Heart right ventricle (tissue), 16 donors: Measurements from ENCODE around the gene RAD50. TPM values are rescaled to one million over a fixed set of nuclear protein-coding genes. Genes with fewer than 3 reads are reported as not detected.

Experiments
- ATAC-seq, 8 donors: fragments of 200-7000 bp; cut with Tn5 transposase; one replicate each; pipeline ENCODE4 v1.9.1; 2020; ENCODE audit warnings: mild to moderate bottlenecking in 8 of 8, moderate library complexity in 8 of 8, moderate number of reproducible peaks in 1 of 8
- DNase-seq, 2 donors: peaks; one replicate each; pipeline ENCODE4 v3.0.0-alpha.2; 2020
- H3K27ac ChIP-seq, 10 donors: fragments of 200-600 bp; sonication (generic) in 2 of 10; one replicate each; pipeline versions ENCODE4 v1.5.0 to v1.8.0; 2020 to 2022; ENCODE audit warnings: mild to moderate bottlenecking in 3 of 10
- H3K27me3 ChIP-seq, 7 donors: fragments of 200-600 bp; one replicate each; pipeline ENCODE4 v1.8.0; 2021 to 2022; ENCODE audit warnings: mild to moderate bottlenecking in 2 of 7
- H3K36me3 ChIP-seq, 9 donors: fragments of 200-600 bp; sonication (generic) in 1 of 9; one replicate each; pipeline versions ENCODE4 v1.5.0 to v1.8.0; 2020 to 2022; ENCODE audit warnings: mild to moderate bottlenecking in 2 of 9
- H3K4me1 ChIP-seq, 9 donors: fragments of 200-600 bp; sonication (generic) in 1 of 9; one replicate each; pipeline versions ENCODE4 v1.5.0 to v1.8.0; 2020 to 2022; ENCODE audit warnings: mild to moderate bottlenecking in 4 of 9
- H3K4me3 ChIP-seq, 10 donors: fragments of 200-600 bp; sonication (generic) in 2 of 10; one replicate each; pipeline versions ENCODE4 v1.5.0 to v1.8.0; 2020 to 2022; ENCODE audit warnings: mild to moderate bottlenecking in 7 of 10, moderate library complexity in 2 of 10
- H3K9me3 ChIP-seq, 11 donors: fragments of 200-600 bp in 10 of 11; sonication (generic) in 2 of 11; one replicate each; pipeline versions ENCODE4 v1.5.0 to v1.8.0; 2013 to 2022; ENCODE audit warnings: mild to moderate bottlenecking in 2 of 11, control low read depth in 1 of 11, moderate library complexity in 1 of 11
- CTCF ChIP-seq, 9 donors: fragments of 200-600 bp; sonication (generic) in 2 of 9; IDR thresholded peaks; one replicate each; pipeline versions ENCODE4 v1.5.0 to v1.8.0; 2021 to 2022; ENCODE audit warnings: antibody characterized with exemption in 9 of 9, mild to moderate bottlenecking in 5 of 9, moderate library complexity in 1 of 9
- WGBS, 2 donors: extraction: QIAGEN DNeasy Blood & Tissue Kit; methylation state at CpG; one replicate each; pipeline ENCODE4 v1.1.7; 2013; ENCODE audit warnings: inconsistent platforms in 1 of 2; 5-methylcytosine and 5-hydroxymethylcytosine counted together
- intact Hi-C, 10 donors: fragments of 100-400 bp; cut with DNase I; formaldehyde crosslinking; loops; one replicate each; pipeline versions ENCODE4 v1.11.1 to v1.14.2; 2022
- polyA plus RNA-seq, 2 donors: library from polyadenylated mRNA; stranded (reverse); fragments of 200-250 nt; gene quantifications; one replicate each; pipeline ENCODE4 v1.2.3, GENCODE V29; 2013
- total RNA-seq, 10 donors: library from RNA; stranded (reverse); fragmentation: NEBNext Ultra II Directional in 3 of 10; extraction: Animal tissue kit (Norgen Biotek cat#: 25700) in 3 of 10; gene quantifications; one replicate each; pipeline versions ENCODE4 v1.2.1 to v1.2.4, GENCODE V29; 2021 to 2023
- donor health status: Arrhythmogenic right ventricular cardiomyopathy.
- donor health status: ischemic (EF 13 %, LVEDD 7.1; RV severe dilation, severe dysfunction).
- donor health status: healthy with polysubstance abuse.
- donor health status: DM: no; HTN: yes; CAD: no.
- donor health status: DM: no; HTN: no; CAD: no.
- donor health status: ischemic (EF 25% LVEDD 6.9; RV normal size, moderate dysfunction).
- donor health status: ischemic (EF 25% LVEDD 5.7; RV mildly dilated, moderate dysfunction).
- donor health status: healthy.
- donor health status: DM: yes; HTN: yes; CAD: no.
- donor health status: Ischemic cardiomyopathy.
- donor health status: ischemic (EF 35%, LVEDD 5.7; RV mildly dilated, moderate dysfunction).
- donor health status: nonischemic (EF 11% LVEDD 7.7; RV severe dilation, severe dysfunction).
- donor health status: DM: yes; HTN: yes; CAD: no.
- donor health status: PGD.
- donor health status: ischemic (EF 29% LVEDD 5.4; RV normal size, mild dysfunction).
- donor health status: nonischemic (EF 23%, LVEDD 6.1; RV moderate dilation, normal function).

Gene RAD50
- total and polyA plus RNA-seq, 12 donors: 6.8 to 38.5 (median 31.8) TPM

DNA sequence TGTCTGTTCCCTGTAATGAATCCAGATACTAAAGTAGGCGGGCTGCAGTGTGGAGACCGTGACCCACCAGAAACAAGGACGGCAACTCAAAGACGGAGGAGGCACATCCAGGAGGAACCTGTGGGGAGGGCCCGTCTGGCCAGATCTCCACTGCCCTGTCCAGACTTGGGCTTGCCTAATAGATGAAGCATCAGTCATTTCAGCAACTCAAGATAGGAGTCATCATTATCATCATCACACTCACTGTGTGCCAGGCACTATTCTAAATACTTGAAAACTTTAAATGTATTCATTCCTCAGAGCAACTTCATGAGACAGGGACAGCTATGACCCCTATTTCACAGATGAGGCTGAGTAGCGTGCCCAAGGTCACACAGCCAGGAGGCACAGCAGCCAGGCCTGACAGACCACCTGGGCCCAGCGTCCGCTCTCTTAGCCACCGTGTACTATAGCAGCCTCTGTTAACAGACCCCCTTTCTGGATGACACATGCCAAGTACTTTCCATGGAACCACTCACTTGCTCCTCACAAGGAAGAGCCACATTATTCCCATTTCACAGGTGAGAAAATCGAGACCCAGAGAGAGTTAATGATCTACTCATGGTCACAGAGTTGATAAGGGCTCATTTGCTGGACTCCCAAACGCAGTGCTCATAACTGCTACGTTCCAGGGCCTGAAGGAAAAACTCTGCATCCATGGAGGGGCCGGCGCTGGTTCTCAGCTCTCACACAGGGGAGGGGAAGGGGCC, 112.1 kb downstream of the RAD50 start:
- no peak overlapping the region for H3K27ac ChIP-seq
- ATAC-seq (no peak), DNase-seq (no peak)
- intact Hi-C loops: no loop called here
- peaks cover 0 to 9% (median 0%) of the 10 kb centered on the region in 7 donors for H3K27me3 ChIP-seq
- TF ChIP-seq CTCF (IDR thresholded peaks at IDR 0.05): no peak
- no peak overlapping the region for H3K4me3 ChIP-seq
- no peaks in the 10 kb centered on the region for H3K9me3 ChIP-seq
- no peaks in the 10 kb centered on the region for H3K36me3 ChIP-seq
- H3K4me1 ChIP-seq: peaks cover 0 to 5% (median 0%) of the 10 kb centered on the region in 9 donors
- WGBS, 2 donors: 81 to 95% methylated on average over 14 of the region's 14 CpGs

- 83 to 84% methylated on average over 7 of the region's 7 CpGs for WGBS, 2 donors
- Histone ChIP-seq H3K27ac (no peak overlapping the region), H3K4me3 (no peak overlapping the region), H3K27me3 (peaks cover 0 to 9% (median 0%) of the 10 kb centered on the region in 7 donors), H3K9me3 (no peaks in the 10 kb centered on the region), H3K36me3 (no peaks in the 10 kb centered on the region), H3K4me1 (peaks cover 0 to 7% (median 0%) of the 10 kb centered on the region in 9 donors)
- intact Hi-C loops: no loop called here
- TF ChIP-seq CTCF (IDR thresholded peaks at IDR 0.05): no peak
- DNase-seq (no peak), ATAC-seq (no peak)
Observed at GRCh38 chr5:132669455-132669820, 112.7 kb downstream of the RAD50 start.

DNA sequence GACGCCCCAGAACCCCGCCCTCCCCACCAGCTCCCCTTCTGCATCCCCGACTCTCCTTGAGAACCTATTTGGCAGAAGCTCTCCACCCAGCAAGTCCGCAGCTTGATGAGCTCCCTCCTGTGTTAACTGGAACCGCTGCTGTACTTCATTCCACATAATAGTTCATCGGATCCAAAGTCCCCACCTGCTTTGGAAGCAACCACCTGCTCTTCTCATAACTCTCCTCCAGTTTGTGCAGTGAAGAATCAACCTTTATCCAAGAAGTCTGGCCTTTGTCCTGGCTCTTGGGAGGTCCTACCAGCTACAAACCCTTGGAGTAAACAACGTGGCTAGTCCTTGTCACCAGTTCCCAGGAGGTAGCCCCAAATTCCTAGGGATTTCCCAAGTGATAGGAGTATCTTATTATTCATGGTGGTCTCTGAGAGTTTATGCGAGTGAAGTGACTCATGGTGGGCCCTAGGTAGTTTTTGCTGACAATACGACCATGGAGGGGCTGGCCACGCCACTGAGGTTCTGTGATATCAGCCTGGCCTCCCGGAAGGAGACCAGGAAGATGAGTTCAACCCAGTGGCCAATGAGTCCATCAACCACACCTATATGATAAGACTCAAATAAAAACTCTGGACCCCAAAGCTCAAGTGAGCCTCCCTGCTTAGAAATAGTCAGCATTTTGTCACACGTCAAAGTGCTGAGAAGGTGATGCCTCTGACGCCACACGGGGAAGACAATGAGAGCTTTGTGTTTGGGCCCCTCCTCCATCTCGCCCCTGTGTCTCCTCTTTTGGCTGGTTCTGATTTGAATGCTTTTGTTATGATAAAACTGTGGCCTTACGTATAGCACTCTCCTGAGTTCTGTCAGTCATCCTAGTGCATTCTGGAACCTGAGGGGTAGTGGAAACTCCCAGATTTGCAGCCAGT, 113.4 kb downstream of the RAD50 start:
- Histone ChIP-seq H3K27me3 (peaks cover 0 to 9% (median 0%) of the 10 kb centered on the region in 7 donors), H3K27ac (no peak overlapping the region), H3K36me3 (no peaks in the 10 kb centered on the region), H3K4me3 (no peak overlapping the region), H3K9me3 (no peaks in the 10 kb centered on the region), H3K4me1 (peaks cover 0 to 13% (median 0%) of the 10 kb centered on the region in 9 donors)
- DNase-seq (no peak), ATAC-seq (no peak)
- 81% methylated on average over 16 of the region's 16 CpGs for WGBS, 2 donors
- no peak for TF ChIP-seq CTCF (IDR thresholded peaks at IDR 0.05)
- intact Hi-C loops: no loop called here

- Histone ChIP-seq H3K4me1 (peaks cover 0 to 13% (median 0%) of the 10 kb centered on the region in 9 donors), H3K27me3 (peaks cover 0 to 9% (median 0%) of the 10 kb centered on the region in 7 donors), H3K36me3 (no peaks in the 10 kb centered on the region), H3K9me3 (no peaks in the 10 kb centered on the region), H3K4me3 (no peak overlapping the region), H3K27ac (no peak overlapping the region)
- no peak for DNase-seq
- no peak for ATAC-seq
- TF ChIP-seq CTCF (IDR thresholded peaks at IDR 0.05): no peak
- intact Hi-C loops: no loop called here
- WGBS, 2 donors: 98 to 99% methylated on average over 3 of the region's 3 CpGs
Observed at GRCh38 chr5:132671000-132671399, 114.2 kb downstream of the RAD50 start.
